Subcutaneous adipose tissue (tissue), 4 donors: ENCODE data around the gene TIMP2. TPM values are rescaled to one million over a fixed set of nuclear protein-coding genes. Genes with fewer than 3 reads are reported as not detected.

ENCODE experiments used
- total RNA-seq, 4 donors: library from RNA; depleted of rRNA; stranded (reverse); fragments of >200 nt; gene quantifications; one replicate each; pipeline ENCODE4 v1.1.0, GENCODE V29; 2016
- TF ChIP-seq, protein P1 (sequence below): fragments of 450-650 bp; IDR thresholded peaks from one replicate; pipeline ENCODE4 v1.5.1; 2016; ENCODE audit warnings: low read depth, mild to moderate bottlenecking, control low read depth, antibody characterized with exemption, moderate library complexity

TIMP2 gene
- total RNA-seq, 4 donors from 2014 or later: 123 to 267 (median 233) TPM

DNA sequence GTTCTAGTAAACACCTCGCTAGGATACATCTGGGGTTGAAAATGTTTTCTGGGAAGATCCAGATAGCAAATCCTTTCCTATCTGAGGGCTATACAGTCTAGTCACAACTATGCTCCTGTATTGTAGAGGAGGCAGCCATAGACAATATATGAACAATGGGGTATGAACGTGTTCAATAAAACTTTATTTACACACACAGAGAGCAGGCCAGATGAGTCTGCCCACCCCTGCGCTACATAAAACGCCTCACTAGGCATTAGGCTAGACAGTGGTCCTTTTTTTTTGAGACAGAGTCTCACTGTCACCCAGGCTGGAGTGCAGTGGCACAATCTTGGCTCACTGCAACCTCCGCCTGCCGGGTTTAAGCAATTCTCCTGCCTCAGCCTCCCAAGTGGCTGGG is 95.7 kb downstream of the TIMP2 start:
- TF ChIP-seq, protein P1, sequence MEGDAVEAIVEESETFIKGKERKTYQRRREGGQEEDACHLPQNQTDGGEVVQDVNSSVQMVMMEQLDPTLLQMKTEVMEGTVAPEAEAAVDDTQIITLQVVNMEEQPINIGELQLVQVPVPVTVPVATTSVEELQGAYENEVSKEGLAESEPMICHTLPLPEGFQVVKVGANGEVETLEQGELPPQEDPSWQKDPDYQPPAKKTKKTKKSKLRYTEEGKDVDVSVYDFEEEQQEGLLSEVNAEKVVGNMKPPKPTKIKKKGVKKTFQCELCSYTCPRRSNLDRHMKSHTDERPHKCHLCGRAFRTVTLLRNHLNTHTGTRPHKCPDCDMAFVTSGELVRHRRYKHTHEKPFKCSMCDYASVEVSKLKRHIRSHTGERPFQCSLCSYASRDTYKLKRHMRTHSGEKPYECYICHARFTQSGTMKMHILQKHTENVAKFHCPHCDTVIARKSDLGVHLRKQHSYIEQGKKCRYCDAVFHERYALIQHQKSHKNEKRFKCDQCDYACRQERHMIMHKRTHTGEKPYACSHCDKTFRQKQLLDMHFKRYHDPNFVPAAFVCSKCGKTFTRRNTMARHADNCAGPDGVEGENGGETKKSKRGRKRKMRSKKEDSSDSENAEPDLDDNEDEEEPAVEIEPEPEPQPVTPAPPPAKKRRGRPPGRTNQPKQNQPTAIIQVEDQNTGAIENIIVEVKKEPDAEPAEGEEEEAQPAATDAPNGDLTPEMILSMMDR: no peak

DNA sequence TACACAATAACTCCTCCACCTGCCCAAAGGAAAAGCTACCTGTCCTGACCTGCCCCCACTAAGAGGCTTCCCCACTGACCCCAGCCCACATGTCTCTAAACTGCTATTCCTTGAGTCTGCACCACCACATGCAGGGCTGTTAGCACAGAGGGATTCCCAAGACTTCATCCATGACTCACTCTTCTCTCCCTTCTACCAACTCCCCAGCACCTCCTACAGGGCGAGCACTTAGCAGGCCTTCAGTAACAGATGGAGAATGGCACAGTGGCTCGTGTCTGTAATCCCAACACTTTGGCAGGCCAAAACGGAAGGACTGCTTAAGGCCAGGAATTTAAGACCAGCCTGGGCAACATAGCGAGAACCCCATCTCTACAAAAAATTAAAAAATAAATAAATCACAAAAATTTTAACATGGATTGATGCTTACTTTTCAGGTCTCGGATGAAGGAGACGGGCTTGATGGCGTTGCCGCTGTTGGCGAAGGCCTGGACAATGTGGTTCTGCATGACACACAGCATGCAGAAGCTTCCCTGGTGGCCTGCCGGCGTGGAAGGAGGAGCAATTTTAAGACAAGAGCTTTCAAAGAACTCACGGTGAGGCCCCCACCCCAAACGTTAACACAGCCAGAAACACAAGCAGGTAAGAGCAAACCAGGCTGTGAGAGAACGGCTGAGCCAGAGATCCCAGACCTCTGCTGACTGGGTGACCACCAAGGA is 96.6 kb downstream of the TIMP2 start:
- TF ChIP-seq, protein P1: no peak

DNA sequence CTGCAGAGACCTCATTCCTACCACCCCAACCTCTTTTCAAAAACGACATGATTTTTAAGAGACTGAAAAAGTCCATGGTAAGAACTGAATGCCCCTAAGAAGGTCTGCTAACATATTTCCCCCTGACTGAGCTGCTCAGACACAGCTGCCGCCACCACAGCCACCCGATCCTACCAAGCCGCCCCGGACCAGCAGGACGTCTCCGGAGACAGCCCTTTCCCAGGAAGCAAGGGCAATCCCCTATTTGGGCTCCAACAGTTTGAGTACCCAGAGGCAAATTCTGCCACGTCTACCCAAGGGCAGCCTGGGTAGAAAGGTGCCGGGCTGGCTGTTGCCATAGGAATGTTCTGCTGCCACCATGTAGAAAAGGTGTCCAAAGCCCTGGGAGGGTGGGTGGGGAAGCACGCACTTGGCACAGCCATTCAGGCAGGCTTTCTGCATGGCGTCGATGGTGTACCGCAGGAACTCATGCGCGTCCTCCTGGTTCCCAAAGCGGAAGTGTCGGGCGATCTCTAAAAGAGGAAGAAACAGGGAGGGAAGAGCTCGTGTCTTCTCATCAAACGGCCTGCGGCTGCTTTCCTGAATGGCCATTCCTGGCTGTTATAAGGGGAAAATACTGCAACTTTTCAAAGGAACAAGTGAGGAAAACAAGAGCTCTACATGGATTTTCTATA is 98.2 kb downstream of the TIMP2 start:
- TF ChIP-seq, protein P1: no peak

DNA sequence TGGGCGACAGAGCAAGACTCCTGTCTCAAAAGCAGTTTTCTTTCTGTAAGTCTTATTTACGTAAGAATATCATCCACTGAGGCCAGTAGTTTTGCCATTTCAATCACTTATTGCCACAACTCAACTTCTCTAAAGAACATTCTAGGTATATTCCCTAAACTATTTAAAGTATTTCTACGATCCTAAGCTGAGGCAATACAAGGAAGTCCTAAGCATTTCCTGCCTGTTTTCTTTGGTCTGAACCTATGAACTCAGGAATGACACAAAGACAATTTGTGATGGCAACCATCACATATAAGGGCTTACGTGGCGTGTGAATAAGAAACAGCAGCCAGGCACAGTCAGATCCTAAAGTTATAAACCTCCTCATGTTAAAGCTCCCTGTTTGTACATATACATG is 98.8 kb downstream of the TIMP2 start:
- TF ChIP-seq, protein P1: no peak

DNA sequence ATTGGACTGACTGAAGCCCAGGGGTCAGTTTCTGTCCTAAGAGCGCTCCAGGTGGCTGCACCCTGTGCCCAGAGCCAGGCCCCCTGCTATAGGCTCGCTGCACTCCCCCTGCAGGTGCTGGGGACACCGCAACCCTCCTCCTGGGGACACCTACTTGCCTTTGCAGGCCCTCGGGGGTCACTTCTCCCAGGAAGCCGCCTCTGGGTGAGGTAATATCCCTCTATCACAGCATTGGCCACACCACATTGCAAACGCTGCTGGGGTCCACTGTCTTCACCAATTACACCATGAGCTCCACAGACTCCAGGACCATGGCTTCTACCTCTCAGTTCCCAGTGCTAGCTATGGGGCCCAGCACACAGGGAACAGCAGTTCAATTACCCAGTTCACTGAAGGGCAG is 99.5 kb downstream of the TIMP2 start:
- TF ChIP-seq, protein P1: no peak

DNA sequence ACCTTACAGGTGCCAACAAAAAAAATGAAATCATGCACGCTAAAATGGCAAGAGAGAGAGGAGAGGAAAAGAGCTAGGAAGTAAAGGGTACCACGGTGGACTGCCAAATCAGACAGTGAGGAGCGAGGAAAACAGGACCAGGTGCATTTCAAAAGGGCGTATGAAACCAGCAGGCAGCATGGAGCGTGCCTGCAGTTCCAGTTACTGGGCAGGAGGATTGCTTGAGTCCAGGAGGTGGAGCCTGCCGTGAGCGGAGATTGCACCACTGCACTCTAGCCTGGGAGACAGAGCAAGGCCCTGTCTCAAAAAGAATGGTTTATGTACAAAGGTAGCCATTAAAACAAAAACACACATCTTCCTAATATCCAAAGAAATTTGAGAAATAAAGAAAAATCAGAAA is 100.9 kb downstream of the TIMP2 start:
- TF ChIP-seq, protein P1: no peak

DNA sequence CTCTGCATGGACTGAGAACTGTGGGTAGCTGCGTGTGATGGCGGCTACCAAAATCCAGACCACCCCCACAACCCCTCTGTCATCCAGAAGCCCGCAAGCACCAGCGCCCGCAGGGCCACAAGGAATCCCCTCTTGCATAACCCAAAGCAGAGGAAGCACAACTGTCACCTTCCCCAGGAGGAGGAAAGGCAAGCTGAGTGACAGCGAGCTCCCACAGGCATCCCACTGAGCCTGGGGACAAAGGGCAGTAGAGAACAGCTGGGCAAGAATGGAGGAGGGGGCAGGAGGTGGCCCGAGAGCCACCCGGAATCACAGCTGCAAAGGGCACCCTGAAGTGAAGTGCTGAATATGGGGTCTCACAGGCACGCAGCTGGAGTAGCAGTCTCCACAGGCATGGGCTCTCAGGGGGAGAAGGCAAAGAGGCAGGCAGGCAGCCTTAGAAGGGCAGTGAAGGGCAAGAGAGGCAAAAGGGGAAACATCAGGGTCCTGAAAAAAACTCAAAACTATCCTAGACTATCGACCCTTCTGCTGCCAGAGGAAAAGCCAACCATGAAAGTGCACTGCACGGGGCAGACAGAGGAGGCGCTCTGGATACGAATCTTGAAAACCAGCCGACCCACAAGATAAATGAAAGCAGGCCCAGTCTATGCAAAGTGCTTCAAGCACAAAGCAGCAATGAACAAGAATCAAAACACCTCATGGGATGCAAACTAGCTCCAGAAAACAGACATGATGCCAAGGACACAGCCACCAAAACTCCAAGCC is 101.7 kb downstream of the TIMP2 start:
- TF ChIP-seq, protein P1: no peak
